Caco-2 (cell line): Measurements from ENCODE around the gene EFCAB14. TPM values are rescaled to one million over a fixed set of nuclear protein-coding genes. Genes with fewer than 3 reads are reported as not detected.

Experiments
- BruUV-seq: library from RNA; stranded (reverse); fragments of 400-500 nt; replicated peaks from 2 replicates; lab custom pipeline; 2021; lab: Mats Ljungman, UMichigan
- CTCF ChIA-PET: fragments of 300-600 bp; sonication (Branson Sonifier 250); formaldehyde crosslinking; loops from one replicate; lab custom pipeline; 2022; ENCODE audit warnings: antibody characterized with exemption; lab: Charles Lee
- POLR2A ChIA-PET: fragments of 300-600 bp; sonication (Branson Sonifier 250); formaldehyde crosslinking; loops from one replicate; lab custom pipeline; 2022; ENCODE audit warnings: antibody characterized with exemption; lab: Charles Lee
- DNase-seq, 2 experiments: peaks; one replicate each; pipeline versions ENCODE4 v3.0.0 to v3.0.0-alpha.2; 2020 to 2022
- H3K27me3 ChIP-seq: replicated peaks from 2 replicates; pipeline ENCODE4 v1.6.0; 2011; ENCODE audit warnings: low read length; ENCODE audit not compliant: control insufficient read depth, insufficient read depth
- H3K36me3 ChIP-seq: 2 replicates; pipeline ENCODE4 v1.5.1; 2011; ENCODE audit warnings: low read length; ENCODE audit not compliant: control insufficient read depth, insufficient read depth
- H3K4me1 ChIP-seq: fragments of 250-450 bp; sonication (Bioruptor Pico); 2 replicates; pipeline ENCODE4 v1.5.1; 2020; ENCODE audit warnings: mild to moderate bottlenecking
- H3K4me3 ChIP-seq: 2 replicates; pipeline ENCODE4 v1.5.1; 2011; ENCODE audit warnings: low read depth, mild to moderate bottlenecking, control low read depth, low read length
- H3K9me3 ChIP-seq: fragments of 250-450 bp; sonication (Bioruptor Pico); 2 replicates; pipeline ENCODE4 v1.5.1; 2020; ENCODE audit warnings: mild to moderate bottlenecking, moderate library complexity
- H3K27ac Mint-ChIP-seq: one replicate; pipeline ENCODE4 v1.8.0; 2022; ENCODE audit warnings: mixed read lengths; ENCODE audit not compliant: unreplicated experiment
- H3K27me3 Mint-ChIP-seq: one replicate; pipeline ENCODE4 v1.8.0; 2022; ENCODE audit warnings: mixed read lengths; ENCODE audit not compliant: insufficient read depth, unreplicated experiment
- H3K36me3 Mint-ChIP-seq: one replicate; pipeline ENCODE4 v1.8.0; 2022; ENCODE audit warnings: mild to moderate bottlenecking, mixed read lengths; ENCODE audit not compliant: insufficient read depth, unreplicated experiment
- H3K4me1 Mint-ChIP-seq: one replicate; pipeline ENCODE4 v1.8.0; 2022; ENCODE audit warnings: low read depth, mixed read lengths; ENCODE audit not compliant: unreplicated experiment
- H3K4me3 Mint-ChIP-seq: one replicate; pipeline ENCODE4 v1.8.0; 2022; ENCODE audit warnings: mild to moderate bottlenecking, moderate library complexity, mixed read lengths; ENCODE audit not compliant: unreplicated experiment
- H3K9me3 Mint-ChIP-seq: one replicate; pipeline ENCODE4 v1.8.0; 2022; ENCODE audit warnings: mixed read lengths; ENCODE audit not compliant: unreplicated experiment
- intact Hi-C: fragments of 100-400 bp; cut with micrococcal nuclease; formaldehyde crosslinking; loops from one replicate; pipeline ENCODE4 v1.10.0; 2022; ENCODE audit not compliant: unreplicated experiment
- total RNA-seq: library from RNA; stranded (reverse); gene quantifications from 2 replicates; pipeline ENCODE4 v1.2.3, GENCODE V29; 2022
- TF ChIP-seq, protein P1 (sequence below), 2 experiments: fragments of 200-600 bp in 1 of 2; IDR thresholded peaks; 1 replicate in 1 of 2; 2 replicates in 1 of 2; pipeline versions ENCODE4 v1.5.1 to v1.8.0; 2011 to 2022; ENCODE audit warnings: antibody characterized with exemption in 1 of 2, control low read depth in 1 of 2, inconsistent platforms in 1 of 2, low read depth in 1 of 2, low read length in 1 of 2, mild to moderate bottlenecking in 1 of 2, moderate library complexity in 1 of 2; ENCODE audit not compliant: insufficient read depth in 1 of 2, severe bottlenecking in 1 of 2, unreplicated experiment in 1 of 2

Gene EFCAB14
- total RNA-seq, 1 experiment from 2014 or later: 60.3 TPM

DNA sequence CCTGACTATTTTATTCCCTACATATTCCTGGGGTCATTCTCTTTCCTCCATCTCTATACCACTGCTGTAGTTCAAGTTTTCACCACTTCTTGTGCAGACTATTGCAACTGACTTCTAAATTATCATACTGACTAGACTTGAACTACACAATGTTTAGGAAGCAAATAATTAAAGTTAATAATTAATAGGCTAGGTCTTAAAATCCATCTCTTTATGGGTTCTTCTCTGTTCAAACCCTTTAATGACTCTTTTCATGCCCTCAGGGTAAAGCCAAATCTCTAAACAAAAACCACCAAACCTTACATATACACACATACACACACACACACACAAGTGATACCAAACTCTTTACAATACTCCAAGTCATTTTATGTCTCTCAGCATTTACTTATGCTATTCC is 80.0 kb downstream of the EFCAB14 start:
- intact Hi-C loops: no loop called here
- POLR2A ChIA-PET: no interaction called here
- Mint-ChIP-seq H3K9me3 (no peaks in the 10 kb centered on the region), H3K4me3 (no peak overlapping the region), H3K4me1 (peaks cover 10% of the 10 kb centered on the region), H3K27ac (no peak overlapping the region), H3K36me3 (peaks cover 6% of the 10 kb centered on the region), H3K27me3 (no peaks in the 10 kb centered on the region)
- TF ChIP-seq, protein P1, sequence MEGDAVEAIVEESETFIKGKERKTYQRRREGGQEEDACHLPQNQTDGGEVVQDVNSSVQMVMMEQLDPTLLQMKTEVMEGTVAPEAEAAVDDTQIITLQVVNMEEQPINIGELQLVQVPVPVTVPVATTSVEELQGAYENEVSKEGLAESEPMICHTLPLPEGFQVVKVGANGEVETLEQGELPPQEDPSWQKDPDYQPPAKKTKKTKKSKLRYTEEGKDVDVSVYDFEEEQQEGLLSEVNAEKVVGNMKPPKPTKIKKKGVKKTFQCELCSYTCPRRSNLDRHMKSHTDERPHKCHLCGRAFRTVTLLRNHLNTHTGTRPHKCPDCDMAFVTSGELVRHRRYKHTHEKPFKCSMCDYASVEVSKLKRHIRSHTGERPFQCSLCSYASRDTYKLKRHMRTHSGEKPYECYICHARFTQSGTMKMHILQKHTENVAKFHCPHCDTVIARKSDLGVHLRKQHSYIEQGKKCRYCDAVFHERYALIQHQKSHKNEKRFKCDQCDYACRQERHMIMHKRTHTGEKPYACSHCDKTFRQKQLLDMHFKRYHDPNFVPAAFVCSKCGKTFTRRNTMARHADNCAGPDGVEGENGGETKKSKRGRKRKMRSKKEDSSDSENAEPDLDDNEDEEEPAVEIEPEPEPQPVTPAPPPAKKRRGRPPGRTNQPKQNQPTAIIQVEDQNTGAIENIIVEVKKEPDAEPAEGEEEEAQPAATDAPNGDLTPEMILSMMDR (IDR thresholded peaks at IDR 0.05; ENCODE audit: insufficient read depth in 1 of 2, low read depth in 1 of 2, low read length in 1 of 2, severe bottlenecking in 1 of 2, unreplicated experiment in 1 of 2): no peak
- CTCF ChIA-PET: no interaction called here
- H3K36me3 ChIP-seq: no peaks in the 10 kb centered on the region
- no peak for DNase-seq
- BruUV-seq: no TSS peak
- no peak overlapping the region for H3K4me3 ChIP-seq
- no peaks in the 10 kb centered on the region for H3K27me3 ChIP-seq
- H3K4me1 ChIP-seq: no peaks in the 10 kb centered on the region; the same call in 1 of the 2 replicates
- no peaks in the 10 kb centered on the region for H3K9me3 ChIP-seq

DNA sequence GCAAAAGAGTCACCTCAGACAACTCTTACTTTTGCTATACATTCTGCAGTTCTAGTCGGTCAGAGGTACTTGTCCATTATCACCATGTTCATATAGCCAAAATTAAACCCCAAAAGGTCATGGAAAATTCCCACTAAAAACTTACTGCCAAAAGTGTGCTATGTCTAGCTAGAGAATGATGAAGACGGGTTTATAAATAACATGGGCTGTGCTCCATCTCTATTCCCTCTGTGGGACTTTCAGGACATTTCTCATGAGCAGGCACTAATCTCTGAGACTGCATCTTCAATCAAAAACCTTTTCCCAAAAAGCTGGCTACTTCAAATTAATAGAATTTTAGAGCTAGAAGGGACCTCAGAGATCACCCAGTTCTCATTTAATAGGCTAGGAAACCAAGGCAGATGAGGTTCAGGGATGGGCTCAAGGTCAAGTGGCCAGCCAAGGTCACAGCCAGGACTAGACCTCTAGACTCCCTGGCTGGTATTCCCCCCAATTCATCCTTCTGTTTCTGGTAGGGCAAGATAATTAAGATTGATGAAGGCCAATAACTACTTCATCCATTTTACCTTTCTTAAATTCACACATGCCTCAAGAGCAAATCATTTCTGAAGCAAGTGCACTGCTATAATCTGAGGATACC is 81.3 kb downstream of the EFCAB14 start:
- Mint-ChIP-seq H3K4me1 (peaks cover 10% of the 10 kb centered on the region), H3K9me3 (no peaks in the 10 kb centered on the region), H3K27me3 (no peaks in the 10 kb centered on the region), H3K4me3 (no peak overlapping the region), H3K27ac (no peak overlapping the region), H3K36me3 (peaks cover 6% of the 10 kb centered on the region)
- Histone ChIP-seq H3K27me3 (no peaks in the 10 kb centered on the region), H3K4me1 (no peaks in the 10 kb centered on the region; the same call in 1 of the 2 replicates), H3K36me3 (no peaks in the 10 kb centered on the region), H3K4me3 (no peak overlapping the region), H3K9me3 (no peaks in the 10 kb centered on the region)
- POLR2A ChIA-PET: interaction anchor here (0.9 kb wide), 1 partner anchor 33 kb away, joined by 3 read pairs; no protein-coding TSS in a partner anchor
- BruUV-seq: no TSS peak
- CTCF ChIA-PET: no interaction called here
- DNase-seq: no peak
- TF ChIP-seq, protein P1 (IDR thresholded peaks at IDR 0.05; ENCODE audit: insufficient read depth in 1 of 2, low read depth in 1 of 2, low read length in 1 of 2, severe bottlenecking in 1 of 2, unreplicated experiment in 1 of 2): no peak
- intact Hi-C loops: no loop called here

DNA sequence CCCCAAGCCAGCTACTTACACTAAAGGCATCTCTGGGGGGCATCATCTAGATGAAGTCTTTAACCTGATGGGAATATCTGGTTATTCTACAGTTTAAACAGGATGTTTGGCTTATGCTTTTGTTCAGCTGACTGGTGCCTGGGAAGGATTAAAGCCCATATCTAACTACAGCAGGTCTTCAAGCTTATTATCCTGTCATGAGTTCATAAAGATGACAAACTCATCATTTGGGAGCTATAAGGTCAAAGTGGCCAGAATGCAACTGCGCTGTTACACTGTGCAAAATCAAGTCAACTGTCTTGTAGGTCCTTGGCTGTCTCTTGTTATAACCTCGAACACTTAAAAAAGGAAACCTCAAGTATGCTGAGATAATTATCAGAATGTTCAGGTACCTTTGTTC is 83.7 kb downstream of the EFCAB14 start:
- H3K4me3 Mint-ChIP-seq: no peak overlapping the region
- Histone ChIP-seq H3K4me1 (no peaks in the 10 kb centered on the region; the same call in 1 of the 2 replicates), H3K27me3 (no peaks in the 10 kb centered on the region), H3K9me3 (no peaks in the 10 kb centered on the region), H3K36me3 (no peaks in the 10 kb centered on the region), H3K4me3 (no peak overlapping the region)
- intact Hi-C loops: no loop called here
- H3K27me3 Mint-ChIP-seq: no peaks in the 10 kb centered on the region
- H3K4me1 Mint-ChIP-seq: peaks cover 10% of the 10 kb centered on the region
- TF ChIP-seq, protein P1 (IDR thresholded peaks at IDR 0.05; ENCODE audit: insufficient read depth in 1 of 2, low read depth in 1 of 2, low read length in 1 of 2, severe bottlenecking in 1 of 2, unreplicated experiment in 1 of 2): no peak
- no peaks in the 10 kb centered on the region for H3K36me3 Mint-ChIP-seq
- ChIA-PET POLR2A (no interaction called here), CTCF (no interaction called here)
- no peak overlapping the region for H3K27ac Mint-ChIP-seq
- no peak for DNase-seq
- no peaks in the 10 kb centered on the region for H3K9me3 Mint-ChIP-seq
- TSS peak; percentile 63 for BruUV-seq
